Activated CD4-positive, CD25-positive, alpha-beta regulatory T cell treated with anti-CD3 and anti-CD28 coated beads, Interleukin-2, amount 50 U/mL, for 72 hours (primary cell): Measurements from ENCODE around the gene POLE4.

Experiments used
- DNase-seq: peaks from one replicate; pipeline ENCODE4 v3.0.0; 2021

POLE4 gene

GRCh38 chr2:74958274-74959105 lies at the start of gene POLE4:
Gene POLE4, plus strand, starts transcription at chr2:74958643. Its CDS starts 37 bp downstream, at chr2:74958680.
- DNase-seq = peak; percentile 96

GRCh38 chr2:74908748-74909444 lies 49.5 kb upstream of the POLE4 start:
- DNase-seq = no peak

- no peak for DNase-seq
Measured at GRCh38 chr2:74910245-74910644, 48.2 kb upstream of the POLE4 start.

GRCh38 chr2:74911061-74911460 lies 47.4 kb upstream of the POLE4 start:
- no peak for DNase-seq

GRCh38 chr2:74915743-74916142 lies 42.7 kb upstream of the POLE4 start:
- peak; percentile 40 for DNase-seq

- no peak for DNase-seq
Measured at GRCh38 chr2:74916394-74916793, 42.0 kb upstream of the POLE4 start.

GRCh38 chr2:74917702-74918619 lies 40.5 kb upstream of the POLE4 start:
- DNase-seq = no peak

- peak; percentile 79 for DNase-seq
Measured at GRCh38 chr2:74919827-74920226, 38.6 kb upstream of the POLE4 start.

GRCh38 chr2:74921236-74921736 lies 37.2 kb upstream of the POLE4 start:
- no peak for DNase-seq

- no peak for DNase-seq
Measured at GRCh38 chr2:74922592-74923227, 35.7 kb upstream of the POLE4 start.

- DNase-seq = no peak
Measured at GRCh38 chr2:74924463-74925265, 33.8 kb upstream of the POLE4 start.

GRCh38 chr2:74925361-74925786 lies 33.1 kb upstream of the POLE4 start:
- no peak for DNase-seq

- no peak for DNase-seq
Measured at GRCh38 chr2:74927621-74928020, 30.8 kb upstream of the POLE4 start.

- no peak for DNase-seq
Measured at GRCh38 chr2:74930811-74931486, 27.5 kb upstream of the POLE4 start.

- no peak for DNase-seq
Measured at GRCh38 chr2:74931940-74932339, 26.5 kb upstream of the POLE4 start.

- no peak for DNase-seq
Measured at GRCh38 chr2:74935975-74936391, 22.5 kb upstream of the POLE4 start.

- no peak for DNase-seq
Measured at GRCh38 chr2:74937221-74937880, 21.1 kb upstream of the POLE4 start.

GRCh38 chr2:74938264-74938663 lies 20.2 kb upstream of the POLE4 start:
- no peak for DNase-seq

- no peak for DNase-seq
Measured at GRCh38 chr2:74939919-74940812, 18.3 kb upstream of the POLE4 start.
